Sigmoid colon (tissue), 4 donors: ENCODE results near the gene S100A1.

ENCODE experiments used
- POLR2AphosphoS5 ChIP-seq, 4 donors: sonication (generic); formaldehyde crosslinking; IDR thresholded peaks; one replicate each; pipeline ENCODE4 v1.6.1; 2017; ENCODE audit warnings: antibody characterized with exemption in 4 of 4
- TF ChIP-seq, protein P1 (sequence below), 4 experiments: fragments of 450-650 bp in 3 of 4; fragments of 200-600 bp in 1 of 4; IDR thresholded peaks; one replicate each; pipeline ENCODE4 v1.5.1; 2016 to 2019; ENCODE audit warnings: antibody characterized with exemption in 4 of 4, mild to moderate bottlenecking in 3 of 4, moderate library complexity in 2 of 4

DNA sequence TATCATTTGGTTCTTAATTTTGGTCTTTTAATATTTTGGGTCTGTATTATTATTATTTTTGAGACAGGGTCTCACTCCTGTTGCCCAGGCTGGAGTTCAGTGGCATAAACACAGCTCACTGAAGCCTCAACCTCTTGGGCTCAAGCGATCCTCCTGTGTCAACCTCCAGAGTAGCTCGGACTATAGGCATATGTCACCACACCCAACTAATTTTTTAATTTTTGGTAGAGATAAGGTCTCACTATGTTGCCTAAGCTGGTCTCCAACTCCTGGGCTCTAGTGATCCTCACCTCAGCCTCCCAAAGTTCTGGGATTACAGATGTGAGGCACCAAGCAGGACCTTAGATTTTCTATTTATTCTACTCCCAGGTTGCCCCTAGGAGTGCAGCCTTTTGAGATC, 45.3 kb downstream of the S100A1 start:
- no peak for TF ChIP-seq POLR2AphosphoS5 (IDR thresholded peaks at IDR 0.05)
- TF ChIP-seq, protein P1, sequence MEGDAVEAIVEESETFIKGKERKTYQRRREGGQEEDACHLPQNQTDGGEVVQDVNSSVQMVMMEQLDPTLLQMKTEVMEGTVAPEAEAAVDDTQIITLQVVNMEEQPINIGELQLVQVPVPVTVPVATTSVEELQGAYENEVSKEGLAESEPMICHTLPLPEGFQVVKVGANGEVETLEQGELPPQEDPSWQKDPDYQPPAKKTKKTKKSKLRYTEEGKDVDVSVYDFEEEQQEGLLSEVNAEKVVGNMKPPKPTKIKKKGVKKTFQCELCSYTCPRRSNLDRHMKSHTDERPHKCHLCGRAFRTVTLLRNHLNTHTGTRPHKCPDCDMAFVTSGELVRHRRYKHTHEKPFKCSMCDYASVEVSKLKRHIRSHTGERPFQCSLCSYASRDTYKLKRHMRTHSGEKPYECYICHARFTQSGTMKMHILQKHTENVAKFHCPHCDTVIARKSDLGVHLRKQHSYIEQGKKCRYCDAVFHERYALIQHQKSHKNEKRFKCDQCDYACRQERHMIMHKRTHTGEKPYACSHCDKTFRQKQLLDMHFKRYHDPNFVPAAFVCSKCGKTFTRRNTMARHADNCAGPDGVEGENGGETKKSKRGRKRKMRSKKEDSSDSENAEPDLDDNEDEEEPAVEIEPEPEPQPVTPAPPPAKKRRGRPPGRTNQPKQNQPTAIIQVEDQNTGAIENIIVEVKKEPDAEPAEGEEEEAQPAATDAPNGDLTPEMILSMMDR (IDR thresholded peaks at IDR 0.05): no peak
